Kidney glomerular epithelial cell (primary cell): ENCODE measurements around the gene PARD3.
"Not testable (repeated sequence)": the region's sequence is repeated elsewhere in the genome, so short reads cannot be mapped to it uniquely, and the experiment has no call there.

Experiments used
- DNase-seq: peaks from one replicate; lab custom pipeline; 2025; lab: John Stamatoyannopoulos, UW

Gene PARD3

GRCh38 chr10:34741087-34741486 is 74.0 kb downstream of the PARD3 start:
- DNase-seq: not testable (repeated sequence)

- DNase-seq: no peak
Measured at GRCh38 chr10:34740321-34740720, 74.8 kb downstream of the PARD3 start.

GRCh38 chr10:34739915-34740314 is 75.2 kb downstream of the PARD3 start:
- DNase-seq: peak; percentile 49

- no peak for DNase-seq
Measured at GRCh38 chr10:34737772-34738169, 77.3 kb downstream of the PARD3 start.

- DNase-seq: no peak
Measured at GRCh38 chr10:34736976-34737771, 77.9 kb downstream of the PARD3 start.

- no peak for DNase-seq
Measured at GRCh38 chr10:34734918-34735317, 80.2 kb downstream of the PARD3 start.

- DNase-seq: peak; percentile 52
Measured at GRCh38 chr10:34732926-34733325, 82.2 kb downstream of the PARD3 start.

- DNase-seq: peak; percentile 72
Measured at GRCh38 chr10:34731885-34732701, 83.0 kb downstream of the PARD3 start.

GRCh38 chr10:34731213-34731612 is 83.9 kb downstream of the PARD3 start:
- no peak for DNase-seq

- no peak for DNase-seq
Measured at GRCh38 chr10:34730726-34731125, 84.4 kb downstream of the PARD3 start.

GRCh38 chr10:34729619-34730018 is 85.5 kb downstream of the PARD3 start:
- DNase-seq: no peak

- DNase-seq: no peak
Measured at GRCh38 chr10:34728361-34728760, 86.7 kb downstream of the PARD3 start.

GRCh38 chr10:34727595-34728033 is 87.5 kb downstream of the PARD3 start:
- no peak for DNase-seq

- DNase-seq: no peak
Measured at GRCh38 chr10:34726862-34727261, 88.2 kb downstream of the PARD3 start.

GRCh38 chr10:34723750-34724149 is 91.3 kb downstream of the PARD3 start:
- peak; percentile 49 for DNase-seq

- no peak for DNase-seq
Measured at GRCh38 chr10:34722404-34722803, 92.7 kb downstream of the PARD3 start.

- peak; percentile 80 for DNase-seq
Measured at GRCh38 chr10:34721208-34721840, 93.8 kb downstream of the PARD3 start.

GRCh38 chr10:34719746-34720145 is 95.3 kb downstream of the PARD3 start:
- no peak for DNase-seq

GRCh38 chr10:34719328-34719727 is 95.8 kb downstream of the PARD3 start:
- no peak for DNase-seq

GRCh38 chr10:34717429-34717828 is 97.7 kb downstream of the PARD3 start:
- DNase-seq: no peak

- no peak for DNase-seq
Measured at GRCh38 chr10:34716958-34717357, 98.1 kb downstream of the PARD3 start.

- no peak for DNase-seq
Measured at GRCh38 chr10:34716234-34716633, 98.9 kb downstream of the PARD3 start.
